Psoas muscle (tissue), 8 donors: ENCODE measurements around the gene NDUFAF8. TPM values are rescaled to one million over a fixed set of nuclear protein-coding genes. Genes with fewer than 3 reads are reported as not detected.

Source experiments
- ATAC-seq, 4 donors: fragments of 200-7000 bp; cut with Tn5 transposase; one replicate each; pipeline ENCODE4 v1.9.1; 2020; ENCODE audit warnings: moderate library complexity in 3 of 4, mild to moderate bottlenecking in 2 of 4
- DNase-seq, 2 donors: peaks; one replicate each; pipeline ENCODE4 v3.0.0-alpha.2; 2020
- H3K27ac ChIP-seq: fragments of 200-600 bp; one replicate; pipeline ENCODE4 v1.8.0; 2022
- H3K27me3 ChIP-seq, 3 donors: fragments of 200-600 bp in 1 of 3; one replicate each; pipeline versions ENCODE4 v1.6.1 to v1.8.0; 2013 to 2022; ENCODE audit warnings: low read length in 2 of 3, mild to moderate bottlenecking in 2 of 3, moderate library complexity in 1 of 3; ENCODE audit not compliant: insufficient read depth in 3 of 3
- H3K36me3 ChIP-seq, 2 donors: fragments of 200-600 bp in 1 of 2; one replicate each; pipeline versions ENCODE4 v1.6.1 to v1.8.0; 2013 to 2022; ENCODE audit warnings: low read depth in 1 of 2, mild to moderate bottlenecking in 1 of 2, moderate library complexity in 1 of 2; ENCODE audit not compliant: insufficient read depth in 1 of 2
- H3K4me1 ChIP-seq: fragments of 200-600 bp; one replicate; pipeline ENCODE4 v1.8.0; 2022
- H3K4me3 ChIP-seq: fragments of 200-600 bp; one replicate; pipeline ENCODE4 v1.8.0; 2022; ENCODE audit warnings: mild to moderate bottlenecking
- H3K9me3 ChIP-seq: fragments of 200-600 bp; one replicate; pipeline ENCODE4 v1.8.0; 2022
- WGBS, 3 donors: extraction: QIAGEN DNeasy Blood & Tissue Kit; methylation state at CpG; one replicate each; pipeline versions ENCODE4 v1.1.6 to v1.1.7; 2013; 5-methylcytosine and 5-hydroxymethylcytosine counted together
- intact Hi-C, 2 donors: fragments of 100-400 bp; cut with DNase I; formaldehyde crosslinking; loops; one replicate each; pipeline versions ENCODE4 v1.11.0 to v1.14.2; 2022
- polyA plus RNA-seq, 3 donors: library from polyadenylated mRNA; stranded (reverse); fragments of 200-250 nt; gene quantifications; one replicate each; pipeline ENCODE4 v1.2.3, GENCODE V29; 2013
- total RNA-seq, 4 donors: library from RNA; stranded (reverse); fragmentation: NEBNext Ultra II Directional in 2 of 4; extraction: Animal tissue kit (Norgen Biotek cat#: 25700) in 2 of 4; gene quantifications; one replicate each; pipeline versions ENCODE4 v1.2.1 to v1.2.4, GENCODE V29; 2021 to 2023
- TF ChIP-seq, protein P1 (sequence below): fragments of 200-600 bp; IDR thresholded peaks from one replicate; pipeline ENCODE4 v1.8.0; 2022; ENCODE audit warnings: antibody characterized with exemption
- donor health status: healthy with polysubstance abuse.
- donor health status: DM: no; HTN: no; CAD: no; lungs with moderate emphysema.
- donor health status: Bipolar disorder and iron deficiency.
- donor health status: healthy.
- donor health status: DM: yes; HTN: yes; CAD: no.
- donor health status: DM: no; HTN: no; CAD: no.
- donor health status: DM: no; HTN: no; CAD: no.
- donor health status: DM: yes; HTN: yes; CAD: no.

NDUFAF8 gene
- total and polyA plus RNA-seq, 7 donors, result 42.4 to 63.8 (median 54.9) TPM

DNA sequence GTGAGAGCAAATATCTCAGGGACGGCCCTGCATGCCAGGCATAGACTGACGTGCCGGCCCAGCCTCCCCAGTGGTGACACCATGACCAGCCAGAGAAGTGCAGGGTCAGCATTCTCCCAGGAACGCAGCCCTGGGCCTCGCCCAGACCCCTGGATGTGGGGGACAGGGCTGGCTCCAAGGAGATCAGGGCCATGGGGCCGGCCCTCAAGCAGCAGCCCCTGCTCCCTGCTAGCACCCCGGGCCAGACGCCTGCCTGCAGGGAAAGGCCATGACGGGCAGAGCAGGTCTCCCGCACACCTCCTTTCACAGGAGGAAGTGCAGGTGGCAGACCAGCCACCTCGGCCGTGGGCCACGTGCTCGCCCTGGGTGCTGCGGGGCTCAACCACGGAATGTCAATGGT, 9.5 kb downstream of the NDUFAF8 start:
- TF ChIP-seq, protein P1, sequence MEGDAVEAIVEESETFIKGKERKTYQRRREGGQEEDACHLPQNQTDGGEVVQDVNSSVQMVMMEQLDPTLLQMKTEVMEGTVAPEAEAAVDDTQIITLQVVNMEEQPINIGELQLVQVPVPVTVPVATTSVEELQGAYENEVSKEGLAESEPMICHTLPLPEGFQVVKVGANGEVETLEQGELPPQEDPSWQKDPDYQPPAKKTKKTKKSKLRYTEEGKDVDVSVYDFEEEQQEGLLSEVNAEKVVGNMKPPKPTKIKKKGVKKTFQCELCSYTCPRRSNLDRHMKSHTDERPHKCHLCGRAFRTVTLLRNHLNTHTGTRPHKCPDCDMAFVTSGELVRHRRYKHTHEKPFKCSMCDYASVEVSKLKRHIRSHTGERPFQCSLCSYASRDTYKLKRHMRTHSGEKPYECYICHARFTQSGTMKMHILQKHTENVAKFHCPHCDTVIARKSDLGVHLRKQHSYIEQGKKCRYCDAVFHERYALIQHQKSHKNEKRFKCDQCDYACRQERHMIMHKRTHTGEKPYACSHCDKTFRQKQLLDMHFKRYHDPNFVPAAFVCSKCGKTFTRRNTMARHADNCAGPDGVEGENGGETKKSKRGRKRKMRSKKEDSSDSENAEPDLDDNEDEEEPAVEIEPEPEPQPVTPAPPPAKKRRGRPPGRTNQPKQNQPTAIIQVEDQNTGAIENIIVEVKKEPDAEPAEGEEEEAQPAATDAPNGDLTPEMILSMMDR, result no peak
- Histone ChIP-seq H3K4me1 (no peaks in the 10 kb centered on the region), H3K9me3 (no peaks in the 10 kb centered on the region), H3K36me3 (peaks cover 0 to 21% of the 10 kb centered on the region in 2 donors), H3K4me3 (no peak overlapping the region), H3K27ac (no peak overlapping the region), H3K27me3 (no peaks in the 10 kb centered on the region)
- DNase-seq, result peak; percentile 11 to 46
- intact Hi-C loops, result loop anchor here in 1 of 2 donors (10.0 kb wide), 1 partner anchor 224 kb away; no protein-coding TSS in a partner anchor
- ATAC-seq, result no peak
- whole genome bisulfite sequencing, 3 donors, result 83 to 90% (median 86%) methylated on average over 16 of the region's 16 CpGs

DNA sequence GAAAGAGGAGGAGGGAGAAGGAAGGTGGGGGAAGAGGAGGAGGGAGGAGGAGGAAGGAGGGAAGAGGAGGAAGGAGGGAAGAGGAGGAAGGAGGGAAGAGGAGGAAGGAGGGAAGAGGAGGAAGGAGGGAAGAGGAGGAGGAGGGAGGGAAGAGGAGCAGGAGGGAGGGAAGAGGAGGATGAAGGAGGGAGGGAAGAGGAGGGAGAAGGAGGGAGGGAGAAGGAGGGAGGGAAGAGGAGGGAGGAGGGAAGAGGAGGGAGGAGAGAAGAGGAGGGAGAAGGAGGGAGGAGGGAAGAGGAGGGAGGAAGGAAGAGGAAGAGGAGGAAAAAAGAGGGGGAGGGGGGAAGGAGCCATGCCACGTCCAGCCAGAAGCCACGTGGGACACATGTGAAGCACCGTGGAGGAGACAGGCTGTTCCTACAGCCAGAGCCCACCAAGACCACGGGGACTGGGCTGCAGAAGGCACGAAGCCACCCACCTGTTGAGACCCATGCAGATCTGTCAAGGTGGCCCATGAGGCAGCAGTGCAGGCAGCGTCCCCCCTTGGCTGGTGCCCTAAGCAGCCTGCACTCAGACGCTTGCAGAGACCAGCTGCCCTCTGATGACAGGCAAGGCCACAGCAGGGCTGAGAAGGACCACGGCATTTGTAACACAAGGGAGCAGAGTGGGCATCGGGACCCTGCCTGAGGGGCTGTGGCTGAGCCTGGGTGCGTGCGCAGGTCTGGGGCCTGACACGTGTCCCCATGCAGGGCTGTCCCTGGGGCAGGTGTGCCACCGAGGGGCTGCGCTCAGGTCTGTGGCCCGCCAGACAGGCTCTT, 10.3 kb downstream of the NDUFAF8 start:
- peak; percentile 7 to 49 for DNase-seq
- Histone ChIP-seq H3K27ac (no peak overlapping the region), H3K9me3 (no peaks in the 10 kb centered on the region), H3K36me3 (peaks cover 0 to 21% of the 10 kb centered on the region in 2 donors), H3K4me3 (no peak overlapping the region), H3K27me3 (no peaks in the 10 kb centered on the region), H3K4me1 (peaks cover under 1% of the 10 kb centered on the region)
- TF ChIP-seq, protein P1, result no peak
- ATAC-seq, result no peak
- intact Hi-C loops, result loop anchor here in 1 of 2 donors (5.0 to 10.0 kb wide), 2 partner anchors 143 to 225 kb away; no protein-coding TSS in a partner anchor
- 85 to 88% (median 87%) methylated on average over 15 of the region's 15 CpGs for WGBS, 3 donors

DNA sequence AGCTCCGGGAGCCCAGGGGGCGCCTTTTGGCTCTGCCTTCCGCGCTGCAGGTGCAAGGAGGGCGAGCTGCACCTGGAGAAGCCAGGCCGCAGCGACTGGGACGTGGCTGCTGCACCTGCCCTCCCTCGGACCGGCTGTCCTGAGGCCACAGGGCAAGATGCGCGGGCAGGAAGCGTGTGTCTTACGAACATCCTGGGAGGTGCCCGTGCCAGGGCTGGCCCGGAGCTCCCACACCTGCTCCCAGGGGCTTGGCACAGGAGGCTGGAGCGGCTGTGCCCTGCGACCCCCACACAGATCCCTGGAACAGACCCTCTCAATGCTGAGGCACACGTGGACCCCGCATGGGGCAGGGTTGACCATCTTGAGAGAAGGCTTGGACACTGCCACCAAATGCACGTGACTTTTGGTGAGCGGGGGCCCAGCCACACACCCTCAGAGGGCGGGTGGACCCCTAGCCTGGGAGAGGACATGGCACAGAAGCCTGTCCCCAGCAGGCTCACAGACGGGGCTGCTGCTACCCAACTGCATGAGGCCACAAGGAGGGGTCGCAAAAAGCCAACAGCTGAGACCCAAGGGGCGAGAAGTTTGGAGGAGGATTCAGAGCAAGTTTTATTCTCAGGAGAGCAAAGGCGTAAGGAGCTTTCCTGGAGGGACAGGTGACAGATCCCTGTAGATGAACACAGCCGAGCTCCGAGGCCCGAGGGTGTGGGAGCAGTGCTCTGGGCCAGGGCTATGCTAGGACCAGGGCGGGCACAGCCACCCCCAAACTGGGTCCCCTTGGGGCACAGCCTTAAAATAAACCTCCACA, 11.4 kb downstream of the NDUFAF8 start:
- intact Hi-C loops, result loop anchor here in 1 of 2 donors (5.0 kb wide), 1 partner anchor 142 kb away; no protein-coding TSS in a partner anchor
- ATAC-seq (no peak), DNase-seq (peak; percentile 16 to 46)
- WGBS, 3 donors, result 84 to 88% (median 84%) methylated on average over 31 of the region's 31 CpGs
- H3K4me1 ChIP-seq, result peaks cover 11% of the 10 kb centered on the region
- no peak overlapping the region for H3K27ac ChIP-seq
- TF ChIP-seq, protein P1, result no peak
- no peaks in the 10 kb centered on the region for H3K27me3 ChIP-seq
- H3K4me3 ChIP-seq, result no peak overlapping the region
- H3K36me3 ChIP-seq, result peaks cover 0 to 21% of the 10 kb centered on the region in 2 donors
- no peaks in the 10 kb centered on the region for H3K9me3 ChIP-seq

DNA sequence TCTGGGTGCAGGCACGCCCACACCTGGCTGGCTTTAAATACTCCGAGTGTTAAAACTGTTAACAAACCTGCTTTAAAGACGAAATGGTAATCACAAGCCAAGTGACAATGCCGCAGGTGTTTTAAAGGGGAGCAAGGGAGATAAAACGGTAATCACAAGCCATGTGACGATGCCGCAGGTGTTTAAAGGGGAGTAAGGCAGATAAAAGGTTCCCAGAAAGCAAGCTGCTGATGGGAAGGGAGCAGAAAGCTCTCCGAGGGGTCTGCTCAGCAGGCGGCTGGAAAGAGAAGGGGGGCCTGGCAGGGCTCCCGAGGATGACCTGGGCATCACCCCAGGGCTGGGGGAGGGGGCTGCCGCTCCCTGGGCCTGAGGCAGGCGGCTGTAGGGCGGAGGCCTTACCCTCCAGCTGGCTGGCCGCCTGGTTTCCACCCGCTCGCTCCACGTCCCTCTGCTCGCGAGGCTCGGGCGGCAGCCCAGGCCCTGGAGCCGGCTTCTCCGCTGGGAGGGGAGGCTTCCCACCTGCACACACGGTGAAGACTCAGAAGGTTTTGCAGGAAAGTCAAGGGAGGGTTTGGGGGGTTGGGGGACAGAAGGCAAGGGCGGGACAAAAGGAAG, 12.1 kb downstream of the NDUFAF8 start:
- Histone ChIP-seq H3K9me3 (no peaks in the 10 kb centered on the region), H3K4me3 (no peak overlapping the region), H3K27me3 (no peaks in the 10 kb centered on the region), H3K27ac (no peak overlapping the region), H3K4me1 (peaks cover 18% of the 10 kb centered on the region), H3K36me3 (peaks cover 0 to 21% of the 10 kb centered on the region in 2 donors)
- intact Hi-C loops, result loop anchor here in 1 of 2 donors (5.0 kb wide), 1 partner anchor 141 kb away; no protein-coding TSS in a partner anchor
- WGBS, 3 donors, result 69 to 82% (median 71%) methylated on average over 24 to 25 of the region's 25 CpGs
- DNase-seq (no peak), ATAC-seq (no peak)
- TF ChIP-seq, protein P1, result no peak
